ENCODE results near the gene SSC5D. TPM values are rescaled to one million over a fixed set of nuclear protein-coding genes. Genes with fewer than 3 reads are reported as not detected.

The SSC5D gene
- polyA plus RNA-seq, 1 experiment, result 2.1 TPM

GRCh38 chr19:55498246-55498840 lies 10.1 kb downstream of the SSC5D start:
- Histone ChIP-seq H3K9me3 (ENCODE audit: control insufficient read depth, insufficient read depth, low read length) (peaks cover 4% of the 10 kb centered on the region; the same call in 1 of the 2 replicates), H3K4me3 (ENCODE audit: low read depth, low read length) (no peak overlapping the region), H3K27ac (ENCODE audit: low read depth, low read length) (no peak overlapping the region), H3K27me3 (ENCODE audit: control insufficient read depth, insufficient read depth, low read length) (no peaks in the 10 kb centered on the region)
- TF ChIP-seq CTCF (IDR thresholded peaks at IDR 0.05; ENCODE audit: low read depth, low read length), result no peak
- ChIA-PET POLR2A (interaction anchor here (1.8 kb wide), 1 partner anchor 11 kb away, joined by 5 read pairs; no protein-coding TSS in a partner anchor), CTCF (interaction anchor here (1.1 to 8.4 kb wide), 3 partner anchors 9 to 45 kb away, joined by 3 to 69 read pairs (median 3); no protein-coding TSS in a partner anchor)
- DNase-seq (ENCODE audit: low read depth, low spot score), result no peak

- DNase-seq (ENCODE audit: low read depth, low spot score), result no peak
- ChIA-PET POLR2A (interaction anchor here (1.1 kb wide), 1 partner anchor 15 kb away, joined by 3 read pairs; the partner anchor contains the start of gene NAT14), CTCF (interaction anchor here (1.5 kb wide), 1 partner anchor 33 kb away, joined by 12 read pairs; no protein-coding TSS in a partner anchor)
- H3K27ac ChIP-seq (ENCODE audit: low read depth, low read length), result no peak overlapping the region
- H3K9me3 ChIP-seq (ENCODE audit: control insufficient read depth, insufficient read depth, low read length), result peaks cover 7% of the 10 kb centered on the region; the same call in 1 of the 2 replicates
- H3K4me3 ChIP-seq (ENCODE audit: low read depth, low read length), result no peak overlapping the region
- H3K27me3 ChIP-seq (ENCODE audit: control insufficient read depth, insufficient read depth, low read length), result no peaks in the 10 kb centered on the region
- no peak for TF ChIP-seq CTCF (IDR thresholded peaks at IDR 0.05; ENCODE audit: low read depth, low read length)
Measured at GRCh38 chr19:55500368-55500952, 12.2 kb downstream of the SSC5D start.

- H3K27me3 ChIP-seq (ENCODE audit: control insufficient read depth, insufficient read depth, low read length), result no peaks in the 10 kb centered on the region
- POLR2A ChIA-PET, result interaction anchor here (1.1 kb wide), 1 partner anchor 15 kb away, joined by 3 read pairs; no protein-coding TSS in a partner anchor
- CTCF ChIA-PET, result interaction anchor here (0.7 kb wide), 1 partner anchor 35 kb away, joined by 4 read pairs; no protein-coding TSS in a partner anchor
Measured at GRCh38 chr19:55502197-55502952, 14.1 kb downstream of the SSC5D start.

GRCh38 chr19:55503157-55503501 lies 14.9 kb downstream of the SSC5D start:
- ChIA-PET POLR2A (interaction anchor here (1.2 to 1.4 kb wide), 3 partner anchors 27 to 362 kb away, joined by 4 to 18 read pairs (median 7); partner anchors contain the start of genes UBE2S and ZNF628), CTCF (interaction anchor here (0.6 to 2.9 kb wide), 16 partner anchors 10 to 362 kb away, joined by 3 to 144 read pairs (median 6); partner anchors contain the start of genes NAT14 and SSC5D)
- Histone ChIP-seq H3K27ac (ENCODE audit: low read depth, low read length) (no peak overlapping the region), H3K9me3 (ENCODE audit: control insufficient read depth, insufficient read depth, low read length) (peaks cover 7% of the 10 kb centered on the region; the same call in 1 of the 2 replicates), H3K4me3 (ENCODE audit: low read depth, low read length) (no peak overlapping the region), H3K27me3 (ENCODE audit: control insufficient read depth, insufficient read depth, low read length) (no peaks in the 10 kb centered on the region)
- TF ChIP-seq CTCF (IDR thresholded peaks at IDR 0.05; ENCODE audit: low read depth, low read length), result no peak
- DNase-seq (ENCODE audit: low read depth, low spot score), result no peak

More at GRCh38 chr19:55502197-55502952, 14.1 kb downstream of the SSC5D start:
- DNase-seq (ENCODE audit: low read depth, low spot score), result no peak
- Histone ChIP-seq H3K27ac (ENCODE audit: low read depth, low read length) (no peak overlapping the region), H3K9me3 (ENCODE audit: control insufficient read depth, insufficient read depth, low read length) (peaks cover 7% of the 10 kb centered on the region; the same call in 1 of the 2 replicates), H3K4me3 (ENCODE audit: low read depth, low read length) (no peak overlapping the region)
- no peak for TF ChIP-seq CTCF (IDR thresholded peaks at IDR 0.05; ENCODE audit: low read depth, low read length)
